Tibial nerve (tissue), 4 donors: ENCODE results near the gene HOXA4.

Experiments used
- EP300 ChIP-seq, 2 donors: sonication (generic); formaldehyde crosslinking; IDR thresholded peaks; one replicate each; pipeline ENCODE4 v1.6.1; 2017; ENCODE audit warnings: antibody characterized with exemption in 2 of 2, mild to moderate bottlenecking in 1 of 2
- POLR2A ChIP-seq, 2 donors: fragments of 450-650 bp; IDR thresholded peaks; one replicate each; pipeline ENCODE4 v1.6.1; 2017; ENCODE audit warnings: antibody characterized with exemption in 2 of 2, mild to moderate bottlenecking in 2 of 2, moderate library complexity in 2 of 2
- TF ChIP-seq, protein P1 (sequence below), 5 experiments: fragments of 200-600 bp in 3 of 5; fragments of 450-650 bp in 2 of 5; sonication (generic) in 3 of 5; IDR thresholded peaks; one replicate each; pipeline ENCODE4 v1.5.1; 2016 to 2019; ENCODE audit warnings: antibody characterized with exemption in 5 of 5, mild to moderate bottlenecking in 3 of 5, moderate library complexity in 2 of 5

DNA sequence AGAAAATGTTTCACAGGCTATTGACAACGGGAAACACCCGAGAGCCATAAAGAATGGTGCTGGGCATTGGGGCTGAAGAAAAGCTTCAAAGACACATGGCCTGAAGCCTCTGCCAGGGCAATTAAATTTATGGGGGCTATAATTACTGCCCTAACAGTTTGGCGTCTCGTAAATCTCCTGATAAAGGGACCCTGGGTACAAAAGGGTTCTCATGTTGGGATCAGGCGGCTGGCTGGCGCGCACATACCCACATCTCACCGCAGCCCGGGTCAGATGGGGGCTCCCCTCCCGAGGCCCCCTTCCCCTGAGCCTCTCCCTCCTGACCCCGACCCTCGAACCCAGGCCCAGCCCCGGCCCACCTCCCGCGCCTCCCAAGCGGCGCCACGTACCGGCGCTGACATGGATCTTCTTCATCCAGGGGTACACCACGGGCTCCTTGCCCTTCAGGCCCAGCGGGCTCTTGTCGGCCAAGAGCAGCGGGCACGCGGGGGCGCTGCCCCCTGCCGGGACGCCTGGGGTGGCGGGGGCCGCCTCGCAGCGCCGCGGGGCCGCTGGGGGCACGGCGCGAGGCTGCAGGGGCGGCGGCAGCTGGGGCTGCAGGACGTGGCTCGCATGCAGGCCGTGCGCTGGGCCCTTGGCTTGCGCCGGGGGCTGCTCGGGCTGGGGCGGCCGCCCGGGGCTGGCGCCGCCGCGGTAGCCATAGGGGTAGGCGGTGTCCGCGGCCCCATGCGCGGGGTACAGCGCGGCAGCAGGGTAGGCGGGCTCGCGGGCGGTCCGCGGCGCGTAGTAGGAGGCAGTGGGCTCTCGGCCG lies 623 bp downstream of the HOXA4 start:
- TF ChIP-seq, protein P1, sequence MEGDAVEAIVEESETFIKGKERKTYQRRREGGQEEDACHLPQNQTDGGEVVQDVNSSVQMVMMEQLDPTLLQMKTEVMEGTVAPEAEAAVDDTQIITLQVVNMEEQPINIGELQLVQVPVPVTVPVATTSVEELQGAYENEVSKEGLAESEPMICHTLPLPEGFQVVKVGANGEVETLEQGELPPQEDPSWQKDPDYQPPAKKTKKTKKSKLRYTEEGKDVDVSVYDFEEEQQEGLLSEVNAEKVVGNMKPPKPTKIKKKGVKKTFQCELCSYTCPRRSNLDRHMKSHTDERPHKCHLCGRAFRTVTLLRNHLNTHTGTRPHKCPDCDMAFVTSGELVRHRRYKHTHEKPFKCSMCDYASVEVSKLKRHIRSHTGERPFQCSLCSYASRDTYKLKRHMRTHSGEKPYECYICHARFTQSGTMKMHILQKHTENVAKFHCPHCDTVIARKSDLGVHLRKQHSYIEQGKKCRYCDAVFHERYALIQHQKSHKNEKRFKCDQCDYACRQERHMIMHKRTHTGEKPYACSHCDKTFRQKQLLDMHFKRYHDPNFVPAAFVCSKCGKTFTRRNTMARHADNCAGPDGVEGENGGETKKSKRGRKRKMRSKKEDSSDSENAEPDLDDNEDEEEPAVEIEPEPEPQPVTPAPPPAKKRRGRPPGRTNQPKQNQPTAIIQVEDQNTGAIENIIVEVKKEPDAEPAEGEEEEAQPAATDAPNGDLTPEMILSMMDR (IDR thresholded peaks at IDR 0.05): peak in 3 of 5 experiments; percentile 13 to 21 (median 19)
- TF ChIP-seq POLR2A (IDR thresholded peaks at IDR 0.05) (no peak), EP300 (IDR thresholded peaks at IDR 0.05) (no peak)
